ENCODE measurements around the gene GAB3. TPM values are rescaled to one million over a fixed set of nuclear protein-coding genes. Genes with fewer than 3 reads are reported as not detected.
"Not testable (repeated sequence)": the region's sequence is repeated elsewhere in the genome, so short reads cannot be mapped to it uniquely, and the experiment has no call there.

Gene GAB3
- total and polyA plus RNA-seq, 2 donors (not counting 3 experiments of a cell fraction or from before 2014, with no cell fraction given): 6.0 to 6.2 TPM

DNA sequence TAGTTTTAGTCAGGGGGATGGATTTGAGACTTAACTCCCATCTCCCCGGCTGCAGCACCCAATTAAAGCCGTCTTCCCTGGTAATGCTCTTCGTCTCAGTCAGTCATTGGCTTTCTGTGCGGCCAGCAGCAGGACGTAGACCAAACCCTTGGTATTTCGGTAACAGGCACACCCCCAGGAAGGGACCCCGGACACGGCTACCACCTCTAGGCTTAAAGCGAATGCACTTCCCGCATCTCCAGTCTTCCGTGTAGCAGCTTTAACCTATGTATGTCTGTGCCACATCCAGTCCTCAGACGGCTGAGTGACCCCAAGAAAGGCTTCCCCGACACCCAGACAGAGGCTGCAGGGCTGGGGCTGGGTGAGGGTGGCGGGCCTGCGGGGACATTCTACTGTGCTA lies 96.0 kb downstream of the GAB3 start:
- TF ChIP-seq, protein P1, sequence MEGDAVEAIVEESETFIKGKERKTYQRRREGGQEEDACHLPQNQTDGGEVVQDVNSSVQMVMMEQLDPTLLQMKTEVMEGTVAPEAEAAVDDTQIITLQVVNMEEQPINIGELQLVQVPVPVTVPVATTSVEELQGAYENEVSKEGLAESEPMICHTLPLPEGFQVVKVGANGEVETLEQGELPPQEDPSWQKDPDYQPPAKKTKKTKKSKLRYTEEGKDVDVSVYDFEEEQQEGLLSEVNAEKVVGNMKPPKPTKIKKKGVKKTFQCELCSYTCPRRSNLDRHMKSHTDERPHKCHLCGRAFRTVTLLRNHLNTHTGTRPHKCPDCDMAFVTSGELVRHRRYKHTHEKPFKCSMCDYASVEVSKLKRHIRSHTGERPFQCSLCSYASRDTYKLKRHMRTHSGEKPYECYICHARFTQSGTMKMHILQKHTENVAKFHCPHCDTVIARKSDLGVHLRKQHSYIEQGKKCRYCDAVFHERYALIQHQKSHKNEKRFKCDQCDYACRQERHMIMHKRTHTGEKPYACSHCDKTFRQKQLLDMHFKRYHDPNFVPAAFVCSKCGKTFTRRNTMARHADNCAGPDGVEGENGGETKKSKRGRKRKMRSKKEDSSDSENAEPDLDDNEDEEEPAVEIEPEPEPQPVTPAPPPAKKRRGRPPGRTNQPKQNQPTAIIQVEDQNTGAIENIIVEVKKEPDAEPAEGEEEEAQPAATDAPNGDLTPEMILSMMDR (IDR thresholded peaks at IDR 0.05; ENCODE audit: extremely low read depth in 1 of 2, insufficient read depth in 1 of 2, low read depth in 1 of 2, low read length in 2 of 2): no peak
- TF ChIP-seq POLR2A (IDR thresholded peaks at IDR 0.05; ENCODE audit: low read depth, low read length): no peak
- TF ChIP-seq POLR2AphosphoS5 (IDR thresholded peaks at IDR 0.05; ENCODE audit: insufficient read depth, low read depth, low read length): no peak
- no peak for TF ChIP-seq GATA2 (IDR thresholded peaks at IDR 0.05; ENCODE audit: insufficient read depth, insufficient read length, low read depth, low read length)
- no peak for TF ChIP-seq JUN (IDR thresholded peaks at IDR 0.05; ENCODE audit: borderline replicate concordance, insufficient read depth, insufficient read length, low read depth)
- intact Hi-C loops (cut with micrococcal nuclease): no loop called here
- no peak overlapping the region for H2AFZ ChIP-seq (ENCODE audit: low read depth, low read length)
- dilution Hi-C loops (cut with MboI; ENCODE audit: extremely low pct_ligation_motif_present, low sequenced_read_pairs): no loop called here
- ChIA-PET POLR2A (no interaction called here), CTCF (no interaction called here)
- no peaks in the 10 kb centered on the region for H3K27me3 ChIP-seq (ENCODE audit: control insufficient read depth in 2 of 2, insufficient read depth in 2 of 2, low read length in 2 of 2)
- H3K36me3 ChIP-seq (ENCODE audit: control insufficient read depth in 2 of 2, extremely low read depth in 1 of 2, insufficient read depth in 2 of 2, low read length in 2 of 2): no peaks in the 10 kb centered on the region
- H3K9me3 ChIP-seq (replicated peaks; ENCODE audit: control insufficient read depth, insufficient read depth, low read length): no peaks in the 10 kb centered on the region
- no peak for FAIRE-seq
- no peak overlapping the region for H3K4me3 ChIP-seq (replicated peaks in 1 of 3; ENCODE audit: insufficient read depth in 1 of 3, low read depth in 1 of 3, low read length in 3 of 3)
- no peak overlapping the region for H3K9ac ChIP-seq (replicated peaks; ENCODE audit: extremely low read depth, insufficient read depth, low read length)
- BruUV-seq (replicated peaks): no TSS peak
- no peak overlapping the region for H3K4me2 ChIP-seq (ENCODE audit: insufficient read depth, low read length)
- no peaks in the 10 kb centered on the region for H4K20me1 ChIP-seq (replicated peaks; ENCODE audit: control insufficient read depth, extremely low read depth, insufficient read depth, low read length)
- no peaks in the 10 kb centered on the region for H3K79me2 ChIP-seq (ENCODE audit: control insufficient read depth, insufficient read depth, low read length)
- peaks cover 3% of the 10 kb centered on the region for H3K4me1 ChIP-seq (ENCODE audit: control insufficient read depth, extremely low read depth, insufficient read depth, low read length)
- no peak overlapping the region for H3K27ac ChIP-seq (ENCODE audit: insufficient read depth, low read depth, low read length)
- no peaks in the 10 kb centered on the region for H3K9me1 ChIP-seq (replicated peaks; ENCODE audit: control insufficient read depth, extremely low read depth, insufficient read depth, low read length)
- no peak for DNase-seq (ENCODE audit: low read depth, low spot score)

DNA sequence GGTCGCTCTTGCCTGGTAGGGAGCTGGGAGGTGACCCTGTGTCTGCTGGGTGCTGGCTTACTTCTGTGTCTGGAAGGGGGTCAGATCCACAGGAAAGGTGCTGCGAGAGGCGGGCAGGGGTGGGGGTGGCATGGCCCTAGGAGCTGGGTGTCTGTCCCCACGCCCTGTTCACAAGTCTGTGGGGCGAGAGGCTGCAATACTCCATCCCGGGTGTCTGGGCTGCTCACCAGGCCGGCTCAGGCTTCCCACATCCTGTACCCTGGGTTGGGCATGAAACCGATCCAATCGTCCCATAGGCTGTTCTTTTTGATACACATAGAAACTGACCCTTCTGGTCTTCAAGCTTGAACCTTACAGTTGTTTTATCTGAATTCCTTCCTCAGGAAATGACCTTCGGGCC lies 96.5 kb downstream of the GAB3 start:
- Histone ChIP-seq H3K4me3 (replicated peaks in 1 of 3; ENCODE audit: insufficient read depth in 1 of 3, low read depth in 1 of 3, low read length in 3 of 3) (no peak overlapping the region), H3K36me3 (ENCODE audit: control insufficient read depth in 2 of 2, extremely low read depth in 1 of 2, insufficient read depth in 2 of 2, low read length in 2 of 2) (no peaks in the 10 kb centered on the region), H4K20me1 (replicated peaks; ENCODE audit: control insufficient read depth, extremely low read depth, insufficient read depth, low read length) (no peaks in the 10 kb centered on the region), H3K9ac (replicated peaks; ENCODE audit: extremely low read depth, insufficient read depth, low read length) (no peak overlapping the region), H3K4me1 (ENCODE audit: control insufficient read depth, extremely low read depth, insufficient read depth, low read length) (peaks cover 5% of the 10 kb centered on the region), H3K27ac (ENCODE audit: insufficient read depth, low read depth, low read length) (no peak overlapping the region), H3K9me1 (replicated peaks; ENCODE audit: control insufficient read depth, extremely low read depth, insufficient read depth, low read length) (no peaks in the 10 kb centered on the region), H2AFZ (ENCODE audit: low read depth, low read length) (no peak overlapping the region), H3K79me2 (ENCODE audit: control insufficient read depth, insufficient read depth, low read length) (no peaks in the 10 kb centered on the region), H3K9me3 (replicated peaks; ENCODE audit: control insufficient read depth, insufficient read depth, low read length) (no peaks in the 10 kb centered on the region), H3K4me2 (ENCODE audit: insufficient read depth, low read length) (no peak overlapping the region), H3K27me3 (ENCODE audit: control insufficient read depth in 2 of 2, insufficient read depth in 2 of 2, low read length in 2 of 2) (no peaks in the 10 kb centered on the region)
- POLR2A ChIA-PET: no interaction called here
- CTCF ChIA-PET: no interaction called here
- FAIRE-seq (no peak), DNase-seq (ENCODE audit: low read depth, low spot score) (no peak)
- TF ChIP-seq POLR2AphosphoS5 (IDR thresholded peaks at IDR 0.05; ENCODE audit: insufficient read depth, low read depth, low read length) (no peak), POLR2A (IDR thresholded peaks at IDR 0.05; ENCODE audit: low read depth, low read length) (no peak), EZH2 (IDR thresholded peaks at IDR 0.05; ENCODE audit: borderline replicate concordance, low read depth, low read length, severe bottlenecking) (no peak), GATA2 (IDR thresholded peaks at IDR 0.05; ENCODE audit: insufficient read depth, insufficient read length, low read depth, low read length) (no peak), JUN (IDR thresholded peaks at IDR 0.05; ENCODE audit: borderline replicate concordance, insufficient read depth, insufficient read length, low read depth) (no peak), MYC (IDR thresholded peaks at IDR 0.05; ENCODE audit: low read depth, low read length) (no peak)
- TF ChIP-seq, protein P2, sequence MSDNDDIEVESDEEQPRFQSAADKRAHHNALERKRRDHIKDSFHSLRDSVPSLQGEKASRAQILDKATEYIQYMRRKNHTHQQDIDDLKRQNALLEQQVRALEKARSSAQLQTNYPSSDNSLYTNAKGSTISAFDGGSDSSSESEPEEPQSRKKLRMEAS (IDR thresholded peaks at IDR 0.05; ENCODE audit: insufficient read depth, insufficient read length): no peak
- intact Hi-C loops (cut with micrococcal nuclease) (no loop called here), dilution Hi-C loops (cut with MboI; ENCODE audit: extremely low pct_ligation_motif_present, low sequenced_read_pairs) (no loop called here)
- no TSS peak for BruUV-seq (replicated peaks)

DNA sequence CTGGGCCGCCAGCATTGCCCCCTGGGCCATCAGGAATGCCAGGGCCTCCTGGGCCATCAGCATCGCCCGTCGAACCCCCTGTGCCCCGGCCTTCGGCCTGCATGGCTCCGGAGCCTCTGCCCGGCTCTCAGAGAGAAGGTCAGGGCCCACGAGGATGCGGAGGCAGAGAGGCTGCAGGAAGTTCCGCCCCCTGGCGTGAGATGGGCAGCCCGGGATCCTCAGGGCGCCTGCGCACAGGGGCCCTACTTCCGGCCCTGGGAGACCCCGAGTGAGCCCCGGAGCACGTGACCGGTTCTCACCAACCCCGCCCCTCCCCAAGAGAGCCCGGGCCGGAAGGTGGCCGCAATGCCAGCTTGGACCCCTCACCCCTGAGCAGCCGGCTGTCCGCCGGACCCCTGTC lies 97.5 kb downstream of the GAB3 start, which contains the start of gene CTAG2:
CTAG2 (minus strand) TSS at position 167 of the 400 bp plus-strand sequence; CDS start at position 103, 64 bp downstream.
- BruUV-seq (replicated peaks); dilution Hi-C loops (cut with MboI; ENCODE audit: extremely low pct_ligation_motif_present, low sequenced_read_pairs); H3K36me3 ChIP-seq (ENCODE audit: control insufficient read depth in 2 of 2, extremely low read depth in 1 of 2, insufficient read depth in 2 of 2, low read length in 2 of 2); H3K27ac ChIP-seq (ENCODE audit: insufficient read depth, low read depth, low read length); H3K27me3 ChIP-seq (ENCODE audit: control insufficient read depth in 2 of 2, insufficient read depth in 2 of 2, low read length in 2 of 2); DNase-seq (ENCODE audit: low read depth, low spot score); H3K4me3 ChIP-seq (replicated peaks in 1 of 3; ENCODE audit: insufficient read depth in 1 of 3, low read depth in 1 of 3, low read length in 3 of 3); H3K9me1 ChIP-seq (replicated peaks; ENCODE audit: control insufficient read depth, extremely low read depth, insufficient read depth, low read length); H2AFZ ChIP-seq (ENCODE audit: low read depth, low read length); H4K20me1 ChIP-seq (replicated peaks; ENCODE audit: control insufficient read depth, extremely low read depth, insufficient read depth, low read length); H3K9ac ChIP-seq (replicated peaks; ENCODE audit: extremely low read depth, insufficient read depth, low read length); FAIRE-seq; H3K4me1 ChIP-seq (ENCODE audit: control insufficient read depth, extremely low read depth, insufficient read depth, low read length); H3K4me2 ChIP-seq (ENCODE audit: insufficient read depth, low read length); CTCF ChIA-PET; intact Hi-C loops (cut with micrococcal nuclease); POLR2A ChIA-PET; H3K79me2 ChIP-seq (ENCODE audit: control insufficient read depth, insufficient read depth, low read length); H3K9me3 ChIP-seq (replicated peaks; ENCODE audit: control insufficient read depth, insufficient read depth, low read length): not testable (repeated sequence)
